ELF-1 (cell line): ENCODE results near the gene CYTH4.

ENCODE experiments used
- DNase-seq: peaks from one replicate; pipeline ENCODE4 v3.0.0-alpha.2; 2016; ENCODE audit warnings: low read depth, low spot score

The CYTH4 gene

GRCh38 chr22:37270928-37271650, 11.2 kb upstream of the CYTH4 start:
- no peak for DNase-seq

- no peak for DNase-seq
Measured at GRCh38 chr22:37273126-37273845, 9.0 kb upstream of the CYTH4 start.

DNA sequence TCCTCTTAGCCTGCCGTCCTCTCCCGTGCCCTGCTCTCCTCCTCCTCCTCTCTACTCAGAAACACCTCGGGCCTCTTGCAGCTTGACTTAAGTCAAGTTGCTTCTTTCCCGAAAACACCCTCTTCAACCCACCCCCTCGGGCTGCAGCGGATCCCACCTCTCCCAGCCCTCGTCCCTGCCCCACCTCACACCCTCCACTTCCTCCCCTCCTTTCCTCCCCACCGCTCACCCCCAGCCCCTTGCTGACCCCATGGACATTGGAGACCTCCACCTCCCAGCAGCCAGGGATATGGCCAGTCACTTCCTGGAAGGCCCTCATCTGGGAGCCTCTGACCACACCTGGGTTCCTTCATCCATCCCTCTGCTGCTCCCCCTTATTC, 8.5 kb upstream of the CYTH4 start:
- no peak for DNase-seq

GRCh38 chr22:37274380-37274862, 7.9 kb upstream of the CYTH4 start:
- no peak for DNase-seq

GRCh38 chr22:37275134-37275533, 7.2 kb upstream of the CYTH4 start:
- DNase-seq = no peak

GRCh38 chr22:37275622-37276021, 6.7 kb upstream of the CYTH4 start:
- no peak for DNase-seq

- DNase-seq = no peak
Measured at GRCh38 chr22:37276776-37277175, 5.5 kb upstream of the CYTH4 start.

DNA sequence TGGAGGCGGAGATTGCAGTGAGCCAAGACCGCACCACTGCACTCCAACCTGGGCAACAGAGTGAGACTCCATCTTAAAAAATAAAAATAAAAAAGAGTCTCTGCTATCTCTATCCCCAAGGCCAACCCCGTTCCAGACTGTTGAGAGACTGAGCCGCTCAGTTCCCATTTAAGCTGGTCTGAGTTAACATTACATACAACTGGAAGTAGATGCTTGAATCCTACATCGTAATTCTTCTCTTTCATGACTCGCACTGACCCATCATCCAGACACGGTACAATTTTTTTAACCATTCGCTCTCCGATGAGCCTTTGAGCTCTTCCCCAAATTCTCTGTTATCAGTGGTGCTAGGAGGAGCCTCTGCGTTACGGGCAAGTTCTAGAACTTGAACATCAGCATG, 4.9 kb upstream of the CYTH4 start:
- DNase-seq = no peak

DNA sequence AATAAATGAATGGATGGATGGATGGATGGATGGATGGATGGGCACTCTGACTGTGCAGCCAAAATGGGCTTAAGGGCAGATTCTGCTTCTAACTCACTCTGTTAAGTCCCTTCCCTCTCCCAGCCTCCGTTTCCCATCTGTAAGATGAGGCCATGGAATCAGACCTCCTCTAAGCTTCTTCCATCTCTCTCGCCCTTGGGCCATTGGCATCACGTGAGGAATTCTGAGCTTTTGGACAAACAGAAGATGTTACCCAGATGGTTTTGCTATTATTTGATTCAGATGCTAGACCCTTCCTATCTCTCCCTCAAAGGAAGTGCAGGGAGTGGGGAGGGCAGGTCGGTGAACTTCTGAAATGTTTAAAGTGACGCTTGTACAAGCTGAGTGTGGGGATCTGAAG, 4.0 kb upstream of the CYTH4 start:
- DNase-seq = no peak

GRCh38 chr22:37279331-37280181, 2.8 kb upstream of the CYTH4 start:
- peak; percentile 35 for DNase-seq

DNA sequence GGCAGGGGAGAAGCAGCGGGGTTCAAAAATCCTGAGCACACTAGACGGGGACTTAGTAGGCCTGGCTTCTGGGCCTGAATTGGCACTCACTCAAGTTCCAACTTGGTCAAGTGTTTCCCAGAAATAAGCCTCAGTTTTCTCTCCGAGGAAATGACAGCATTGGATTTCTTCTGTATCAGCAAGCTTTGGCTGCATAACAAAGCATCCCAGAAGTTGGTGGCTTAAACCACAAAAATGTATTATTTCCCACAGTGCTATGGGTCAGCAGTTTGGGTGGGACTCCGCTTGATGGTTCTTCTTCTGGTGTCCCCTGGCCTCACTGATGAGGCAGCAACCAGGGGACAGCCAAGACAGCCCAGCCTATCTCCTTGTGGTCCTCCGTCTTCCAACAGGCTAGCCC, 1.6 kb upstream of the CYTH4 start:
- no peak for DNase-seq

- no peak for DNase-seq
Measured at GRCh38 chr22:37281195-37281594, 1.1 kb upstream of the CYTH4 start.

- no peak for DNase-seq
Measured at GRCh38 chr22:37281646-37282384, 493 bp upstream of the CYTH4 start.

- no peak for DNase-seq
Measured at GRCh38 chr22:37283393-37283937, 1.2 kb downstream of the CYTH4 start.

DNA sequence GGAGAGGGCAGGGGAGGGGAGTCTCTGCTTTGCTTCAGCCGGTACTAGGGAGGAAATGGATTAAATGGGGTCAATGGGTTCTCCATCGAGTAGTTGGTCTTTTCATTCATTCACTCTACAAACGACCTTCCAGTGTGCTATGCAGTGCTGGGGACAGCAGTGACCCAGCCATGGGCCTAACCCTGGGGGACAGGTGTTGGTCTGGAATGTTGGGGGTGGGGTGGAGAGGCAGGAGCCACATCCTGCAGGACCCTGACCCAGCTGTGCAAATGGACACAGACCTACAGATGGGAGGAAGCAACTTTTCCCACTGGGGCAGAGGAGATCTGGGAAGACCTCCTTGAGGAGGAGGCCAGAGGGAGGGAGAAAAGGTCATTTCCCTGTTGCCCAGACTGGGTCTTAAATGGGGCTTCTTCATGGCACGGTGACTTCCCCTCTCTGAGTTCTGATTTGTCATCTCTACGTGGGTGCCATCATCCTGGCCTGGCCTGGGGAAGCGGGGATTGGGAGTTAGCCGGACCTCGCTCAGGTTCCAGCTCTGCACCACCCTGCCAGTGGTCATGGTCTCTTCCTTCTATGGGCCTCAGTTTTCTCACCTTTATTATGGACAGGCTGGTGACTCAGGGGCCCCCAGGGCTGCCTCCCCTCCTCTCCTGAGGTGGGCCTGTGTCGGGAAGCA, 2.0 kb downstream of the CYTH4 start:
- DNase-seq = no peak

DNA sequence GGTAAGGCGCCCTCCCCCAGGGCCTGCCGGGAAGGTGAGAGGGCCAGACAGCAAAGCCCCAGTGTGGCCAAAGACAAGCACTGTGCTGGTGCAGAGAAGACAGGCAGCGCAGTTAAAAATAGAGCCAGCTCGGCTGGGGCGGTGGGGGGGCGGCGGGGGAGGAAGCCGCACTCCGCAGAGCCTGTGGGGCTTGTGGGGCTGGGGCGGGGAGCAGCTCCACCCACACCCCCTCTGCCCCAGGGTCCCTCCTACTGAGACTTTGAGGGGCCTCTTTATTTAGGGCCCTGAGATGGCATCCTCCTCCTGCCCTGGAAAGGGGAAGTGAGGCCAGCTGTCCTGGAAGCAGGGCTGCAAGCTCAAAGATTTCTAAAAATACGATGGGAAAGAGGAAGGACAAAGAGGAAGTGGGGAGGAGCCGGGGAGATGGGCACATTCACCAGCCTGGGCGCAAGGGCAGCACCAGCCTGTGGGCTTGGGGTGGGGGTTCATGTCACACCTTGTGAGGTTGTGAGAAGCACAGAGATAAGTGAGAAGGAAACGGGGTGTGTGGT, 2.6 kb downstream of the CYTH4 start:
- DNase-seq = no peak

DNA sequence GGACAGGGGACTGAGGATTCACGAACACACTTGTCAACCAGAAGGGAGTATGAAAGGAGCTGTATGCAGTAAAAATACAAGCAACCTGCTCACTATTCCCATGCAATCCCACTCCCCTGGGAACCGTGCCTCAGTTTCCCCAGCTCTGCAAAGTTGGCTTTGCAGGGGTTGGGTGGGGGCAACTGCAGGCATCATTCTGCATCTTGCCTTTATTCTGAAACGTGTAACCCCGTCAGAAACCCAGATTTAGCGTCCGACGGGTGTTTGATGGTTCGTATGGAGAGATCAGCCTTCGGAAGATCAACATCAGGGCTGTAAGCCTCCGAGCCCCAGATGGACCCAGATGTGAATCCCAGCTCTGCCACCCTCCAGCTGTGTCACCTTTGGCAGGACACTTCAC, 3.6 kb downstream of the CYTH4 start:
- no peak for DNase-seq

GRCh38 chr22:37287550-37287951, 5.2 kb downstream of the CYTH4 start:
- DNase-seq = no peak

DNA sequence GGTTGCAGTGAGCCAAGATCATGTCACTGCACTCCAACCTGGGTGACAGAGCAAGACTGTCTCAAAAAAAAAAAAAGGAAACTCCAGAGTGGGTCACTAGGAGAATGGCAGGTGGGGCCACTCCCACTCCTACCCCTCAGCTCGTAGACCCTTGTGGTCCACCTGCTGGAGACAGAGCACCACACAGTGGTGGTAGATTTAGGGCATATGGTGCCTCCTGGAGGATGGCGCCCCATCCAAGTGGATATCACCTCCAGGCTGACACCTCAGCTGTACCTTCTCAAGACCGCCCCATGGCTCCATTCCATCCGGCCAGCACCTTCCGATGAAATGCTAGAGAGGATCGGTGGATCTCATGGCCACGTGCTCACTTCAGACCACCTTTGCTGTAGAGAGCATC, 6.2 kb downstream of the CYTH4 start:
- no peak for DNase-seq

DNA sequence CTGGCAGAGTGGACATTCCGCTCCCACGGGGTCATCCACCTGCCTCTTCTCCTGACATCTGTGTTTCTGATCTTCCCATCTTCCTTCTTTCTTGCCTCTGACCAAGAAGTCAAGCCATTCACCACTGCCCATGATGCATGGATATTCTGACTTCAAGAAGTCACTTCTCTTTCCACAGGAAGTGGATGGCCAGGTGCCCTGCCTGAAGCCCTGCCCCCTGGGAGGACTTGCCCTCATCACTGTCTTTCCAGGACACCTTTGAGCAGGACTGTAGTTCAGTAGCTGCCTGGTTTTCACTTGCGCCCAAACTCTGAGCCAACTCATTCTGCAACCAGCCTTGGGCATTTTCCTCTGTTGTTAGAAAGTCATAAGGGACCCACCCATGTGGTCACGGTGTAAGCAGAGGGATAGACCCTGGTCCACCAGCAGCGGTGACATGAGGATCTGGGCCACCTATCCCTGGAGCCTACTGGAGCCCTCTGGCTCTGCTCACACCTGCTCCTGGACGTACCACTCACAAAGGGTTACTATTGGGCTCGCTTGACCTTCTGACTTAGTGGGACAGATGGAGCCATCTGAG, 6.9 kb downstream of the CYTH4 start:
- DNase-seq = no peak
